ENCODE measurements around the gene CPTP.

CPTP gene

GRCh38 chr1:1324524-1325287 lies at the start of gene CPTP, which contains the start of gene INTS11:
Gene CPTP (plus strand): TSS chr1:1324802. CDS start chr1:1326911, 2,109 bp downstream.
Gene INTS11 (minus strand): TSS chr1:1324660. CDS start chr1:1324608, 52 bp downstream.
- peak; percentile 83 for DNase-seq

- no peak for DNase-seq
These were observed 49.6 kb upstream of the CPTP start for GRCh38 chr1:1274931-1275431.

- no peak for DNase-seq
These were observed 48.8 kb upstream of the CPTP start for GRCh38 chr1:1275836-1276235.

GRCh38 chr1:1278620-1279019 lies 46.0 kb upstream of the CPTP start:
- DNase-seq, result no peak

GRCh38 chr1:1279028-1279427 lies 45.6 kb upstream of the CPTP start:
- DNase-seq, result no peak

- no peak for DNase-seq
These were observed 43.7 kb upstream of the CPTP start for GRCh38 chr1:1280782-1281481.

DNA sequence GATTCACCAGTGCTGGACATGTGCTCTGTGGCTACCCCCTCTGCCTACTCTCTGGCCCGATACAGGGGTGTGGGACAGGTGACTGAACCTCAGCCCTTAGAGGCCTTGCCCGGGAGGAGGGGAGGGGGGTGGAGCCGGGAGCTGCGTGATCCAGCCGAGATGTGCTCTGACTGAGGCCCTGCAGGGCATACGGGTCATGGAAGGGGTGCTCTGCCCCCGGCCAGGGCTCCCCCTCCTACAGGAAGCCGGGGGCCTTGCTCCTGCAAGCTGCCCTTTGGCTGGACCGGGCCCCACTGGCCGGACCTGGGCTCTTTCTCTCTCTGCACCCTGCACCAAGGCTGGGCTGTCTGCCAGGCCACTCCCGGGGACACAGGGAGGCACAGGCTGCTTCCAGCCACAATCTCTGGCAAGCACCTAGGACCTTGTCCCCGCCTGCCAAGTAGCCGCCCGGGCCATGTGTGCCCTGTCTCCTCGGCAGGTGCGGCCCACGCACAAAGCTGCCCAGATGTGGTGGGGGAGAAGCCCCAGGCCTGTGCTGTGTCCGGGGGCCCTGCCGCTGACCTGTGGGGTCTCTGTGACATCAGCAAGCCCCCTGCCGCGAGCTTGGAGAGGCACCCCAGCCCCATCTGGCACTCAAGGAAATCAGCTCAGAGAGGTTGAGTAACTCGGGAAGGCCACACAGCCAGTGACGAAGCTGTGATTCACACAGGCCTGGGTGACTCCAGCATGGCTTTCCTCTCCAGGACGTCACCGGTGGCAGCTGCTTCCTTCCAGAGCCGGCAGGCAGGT lies 42.9 kb upstream of the CPTP start:
- DNase-seq, result no peak

DNA sequence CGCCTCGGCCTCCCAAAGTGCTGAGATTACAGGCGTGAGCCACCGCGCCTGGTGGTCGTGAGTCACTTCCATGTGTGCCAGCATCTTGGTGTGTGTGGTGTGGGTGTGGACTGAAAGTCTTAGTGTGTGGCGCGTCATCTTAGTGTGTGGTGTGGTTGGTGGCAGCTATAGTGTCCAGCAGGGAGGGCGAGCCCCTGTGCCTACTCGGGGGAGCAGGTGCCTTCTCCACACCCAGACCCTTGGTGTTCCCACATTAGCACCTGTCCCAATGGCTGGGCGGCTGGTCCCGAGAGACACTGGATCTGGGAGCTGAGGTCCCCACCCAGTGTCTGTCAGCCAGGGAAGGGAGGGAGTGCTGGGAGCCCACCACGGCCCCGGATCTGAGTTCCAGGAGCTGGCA lies 41.6 kb upstream of the CPTP start:
- no peak for DNase-seq

- peak; percentile 50 for DNase-seq
These were observed 40.8 kb upstream of the CPTP start for GRCh38 chr1:1283821-1284220.

DNA sequence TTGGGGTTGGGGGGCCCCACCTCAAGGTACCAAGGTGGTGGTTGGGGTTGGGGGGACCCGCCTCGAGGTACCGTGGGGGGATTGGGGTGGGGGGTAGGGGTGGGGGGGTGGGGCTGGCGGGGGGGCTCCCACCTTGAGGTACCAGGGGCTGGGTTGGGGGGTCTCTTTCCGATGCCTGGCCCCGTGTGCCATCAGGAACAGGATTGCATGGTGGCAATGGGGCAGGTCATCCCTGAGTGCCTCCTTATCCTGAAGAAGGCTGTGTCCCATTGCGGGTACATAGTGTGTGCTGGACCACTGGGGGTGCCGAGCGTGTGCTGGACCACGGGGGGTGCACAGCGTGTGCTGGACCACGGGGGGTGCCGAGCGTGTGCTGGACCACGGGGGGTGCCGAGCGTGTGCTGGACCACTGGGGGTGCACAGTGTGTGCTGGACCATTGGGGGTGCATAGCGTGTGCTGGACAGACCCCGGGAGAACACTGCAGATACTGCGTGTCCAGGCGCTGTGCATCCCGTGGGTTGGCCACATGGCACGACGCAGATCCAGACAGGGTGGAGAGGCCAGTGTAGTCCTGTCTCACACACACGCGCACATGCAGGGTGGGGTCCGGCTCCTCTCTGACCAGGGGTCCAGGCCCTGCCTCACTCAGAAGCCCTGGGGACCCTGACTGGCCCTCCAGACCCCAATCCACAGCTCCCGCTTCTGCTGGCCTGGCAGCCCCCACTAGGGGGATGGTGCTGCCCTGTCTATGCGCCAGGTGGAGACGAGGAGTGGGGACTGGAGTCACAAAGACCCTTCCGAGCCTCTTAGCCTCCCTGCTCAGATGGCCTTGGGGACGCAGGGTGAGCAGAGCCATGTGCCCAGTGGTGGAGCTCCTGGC lies 40.1 kb upstream of the CPTP start:
- no peak for DNase-seq

DNA sequence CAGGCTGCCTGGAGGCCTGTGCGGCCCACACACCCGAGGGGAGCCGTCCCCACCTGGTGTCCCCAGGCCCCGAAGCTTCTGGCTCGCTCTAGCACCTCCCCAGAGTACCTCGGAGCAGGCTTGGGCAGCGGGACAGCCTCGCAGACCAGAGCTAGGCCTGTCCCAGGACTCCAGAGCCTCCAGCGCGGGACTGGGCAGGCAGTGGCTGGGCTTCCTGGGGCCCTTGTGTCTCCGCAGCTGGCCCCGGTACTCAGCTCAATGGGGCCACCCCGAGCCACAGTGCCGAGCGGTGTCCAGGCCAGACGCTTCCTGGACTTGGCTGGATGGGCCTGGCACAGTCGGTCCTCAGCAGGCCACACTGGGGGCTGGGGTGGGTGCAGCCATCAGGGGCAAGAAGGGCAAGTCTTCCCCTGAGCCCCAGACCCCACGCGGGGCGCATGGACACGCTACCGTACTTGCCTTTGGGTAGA lies 39.5 kb upstream of the CPTP start:
- DNase-seq, result no peak

DNA sequence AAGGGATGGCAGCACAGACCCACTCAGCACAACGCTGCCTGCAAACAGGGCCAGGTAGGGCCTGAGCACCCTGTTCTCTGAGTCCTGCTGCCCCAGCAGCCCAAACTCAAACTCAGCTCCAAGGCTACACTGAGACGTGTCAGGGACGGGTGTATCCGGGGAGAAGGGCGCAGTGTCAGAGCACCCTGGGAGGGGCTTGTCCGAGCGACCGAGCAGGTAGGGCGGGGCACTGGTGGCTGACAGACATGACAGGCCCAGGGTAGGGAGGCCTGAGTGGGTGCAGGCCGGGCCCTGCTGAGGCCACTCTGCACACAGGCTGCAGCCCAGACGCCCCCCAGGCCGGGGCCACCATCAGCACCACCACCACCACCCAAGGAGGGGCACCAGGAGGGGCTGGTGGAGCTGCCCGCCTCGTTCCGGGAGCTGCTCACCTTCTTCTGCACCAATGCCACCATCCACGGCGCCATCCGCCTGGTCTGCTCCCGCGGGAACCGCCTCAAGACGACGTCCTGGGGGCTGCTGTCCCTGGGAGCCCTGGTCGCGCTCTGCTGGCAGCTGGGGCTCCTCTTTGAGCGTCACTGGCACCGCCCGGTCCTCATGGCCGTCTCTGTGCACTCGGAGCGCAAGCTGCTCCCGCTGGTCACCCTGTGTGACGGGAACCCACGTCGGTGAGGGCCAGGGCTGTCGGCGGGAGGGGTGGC lies 38.8 kb upstream of the CPTP start:
- DNase-seq, result no peak

DNA sequence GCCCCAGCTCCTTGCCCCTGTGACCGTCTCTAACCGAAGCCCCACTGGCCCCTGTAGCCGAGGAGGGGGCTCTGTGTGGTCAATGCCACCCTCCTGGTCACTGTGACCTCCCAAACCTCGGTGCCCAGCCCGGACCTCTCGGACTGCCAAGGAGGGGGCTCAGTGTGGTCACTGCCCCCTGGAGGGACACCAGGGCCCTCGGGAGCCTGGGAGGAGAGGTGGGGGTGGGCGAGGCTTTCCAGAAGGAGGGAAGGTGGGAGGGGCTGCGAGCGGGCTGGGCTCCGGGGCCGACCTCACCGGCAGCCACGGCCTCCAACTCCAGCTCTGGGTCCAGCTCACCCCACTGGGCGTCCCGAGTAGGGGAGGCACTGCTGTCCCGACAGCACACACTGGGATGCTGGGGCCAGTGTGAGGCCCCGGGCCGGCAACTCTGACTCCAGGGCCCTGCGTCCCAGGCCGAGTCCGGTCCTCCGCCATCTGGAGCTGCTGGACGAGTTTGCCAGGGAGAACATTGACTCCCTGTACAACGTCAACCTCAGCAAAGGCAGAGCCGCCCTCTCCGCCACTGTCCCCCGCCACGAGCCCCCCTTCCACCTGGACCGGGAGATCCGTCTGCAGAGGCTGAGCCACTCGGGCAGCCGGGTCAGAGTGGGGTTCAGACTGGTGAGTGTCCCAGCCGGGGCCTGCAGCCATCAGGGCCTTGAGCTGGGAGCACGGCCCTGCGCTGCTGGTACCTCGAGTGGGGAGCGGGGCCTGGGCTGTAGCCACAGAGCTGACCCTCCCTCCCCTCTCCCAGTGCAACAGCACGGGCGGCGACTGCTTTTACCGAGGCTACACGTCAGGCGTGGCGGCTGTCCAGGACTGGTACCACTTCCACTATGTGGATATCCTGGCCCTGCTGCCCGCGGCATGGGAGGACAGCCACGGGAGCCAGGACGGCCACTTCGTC lies 38.0 kb upstream of the CPTP start:
- DNase-seq, result no peak

- DNase-seq, result no peak
These were observed 37.1 kb upstream of the CPTP start for GRCh38 chr1:1287288-1288110.

DNA sequence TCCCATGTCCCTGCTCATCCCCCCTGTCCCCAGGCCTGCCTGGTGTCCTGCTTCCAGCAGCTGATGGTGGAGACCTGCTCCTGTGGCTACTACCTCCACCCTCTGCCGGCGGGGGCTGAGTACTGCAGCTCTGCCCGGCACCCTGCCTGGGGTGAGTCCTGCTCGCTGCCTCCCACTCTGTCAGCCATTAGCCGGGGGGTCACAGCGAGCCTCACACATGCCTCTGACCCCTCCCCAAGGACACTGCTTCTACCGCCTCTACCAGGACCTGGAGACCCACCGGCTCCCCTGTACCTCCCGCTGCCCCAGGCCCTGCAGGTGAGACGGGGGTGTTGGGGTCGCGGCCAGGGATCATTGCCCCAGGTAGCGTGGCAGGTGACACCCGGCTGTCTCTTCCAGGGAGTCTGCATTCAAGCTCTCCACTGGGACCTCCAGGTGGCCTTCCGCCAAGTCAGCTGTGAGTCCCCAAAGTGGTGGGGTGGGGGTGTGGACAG lies 34.3 kb upstream of the CPTP start:
- DNase-seq, result peak; percentile 27

- DNase-seq, result peak; percentile 34
These were observed 33.5 kb upstream of the CPTP start for GRCh38 chr1:1291023-1291528.

- peak; percentile 87 for DNase-seq
These were observed 32.8 kb upstream of the CPTP start for GRCh38 chr1:1291548-1292441.

DNA sequence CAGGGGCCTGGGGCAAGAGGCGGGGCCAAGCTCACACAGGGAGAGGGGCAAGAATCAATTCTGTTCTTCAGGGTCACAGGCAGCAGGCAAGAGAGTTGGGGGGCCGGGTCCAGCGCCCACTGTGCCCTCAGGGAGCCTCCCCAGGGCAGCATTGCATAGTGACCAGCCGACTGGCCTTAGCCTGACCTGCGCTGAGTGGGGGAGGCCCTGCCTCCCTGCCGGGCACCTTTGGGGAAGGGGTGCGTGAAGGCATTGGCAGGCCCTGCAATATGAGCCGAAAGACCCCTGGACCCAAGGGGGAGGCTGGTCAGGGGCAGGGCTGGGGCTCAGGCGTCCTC lies 32.2 kb upstream of the CPTP start:
- no peak for DNase-seq

Measured in NCI-H2171 treated with DMSO at 0.1 percent for 48 hours (cell line).